Breast epithelium (tissue), 3 donors: ENCODE data around the gene PCDH15.

Experiments
- CTCF ChIP-seq, 3 donors: fragments of 450-650 bp; IDR thresholded peaks; one replicate each; pipeline ENCODE4 v1.5.1; 2016 to 2017; ENCODE audit warnings: antibody characterized with exemption in 3 of 3, mild to moderate bottlenecking in 3 of 3, moderate library complexity in 3 of 3
- POLR2AphosphoS5 ChIP-seq, 3 donors: sonication (generic); formaldehyde crosslinking; IDR thresholded peaks; one replicate each; pipeline ENCODE4 v1.6.1; 2017; ENCODE audit warnings: antibody characterized with exemption in 3 of 3

DNA sequence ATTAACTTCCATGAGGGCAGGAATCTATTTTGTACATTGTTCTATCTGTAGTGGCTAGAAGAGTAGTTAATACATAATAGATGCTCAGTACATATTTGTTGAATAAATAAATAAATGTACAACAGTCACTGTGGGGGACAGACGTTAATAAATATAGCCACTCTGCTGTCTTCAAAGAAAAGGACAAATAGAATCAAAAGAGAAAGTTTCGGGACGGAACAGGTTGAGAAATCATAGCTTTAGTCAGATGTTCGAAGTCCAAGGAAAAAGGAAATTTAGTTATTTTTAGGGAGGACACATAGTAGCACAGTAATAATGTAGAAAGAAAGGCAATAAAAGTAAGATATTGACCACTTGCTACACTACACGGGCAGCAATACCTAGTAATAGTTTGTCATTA is 861.4 kb downstream of the PCDH15 start:
- TF ChIP-seq CTCF (IDR thresholded peaks at IDR 0.05) (no peak), POLR2AphosphoS5 (IDR thresholded peaks at IDR 0.05) (no peak)
